GM21360 (cell line): ENCODE measurements around the gene UBE4B.
"Not testable (repeated sequence)": the region's sequence is repeated elsewhere in the genome, so short reads cannot be mapped to it uniquely, and the experiment has no call there.

Experiments used
- ATAC-seq: cut with Tn5 transposase; IDR thresholded peaks from one replicate; pipeline ENCODE4 v1.9.1; 2021; ENCODE audit warnings: mild to moderate bottlenecking, moderate library complexity; ENCODE audit not compliant: unreplicated experiment

UBE4B gene

DNA sequence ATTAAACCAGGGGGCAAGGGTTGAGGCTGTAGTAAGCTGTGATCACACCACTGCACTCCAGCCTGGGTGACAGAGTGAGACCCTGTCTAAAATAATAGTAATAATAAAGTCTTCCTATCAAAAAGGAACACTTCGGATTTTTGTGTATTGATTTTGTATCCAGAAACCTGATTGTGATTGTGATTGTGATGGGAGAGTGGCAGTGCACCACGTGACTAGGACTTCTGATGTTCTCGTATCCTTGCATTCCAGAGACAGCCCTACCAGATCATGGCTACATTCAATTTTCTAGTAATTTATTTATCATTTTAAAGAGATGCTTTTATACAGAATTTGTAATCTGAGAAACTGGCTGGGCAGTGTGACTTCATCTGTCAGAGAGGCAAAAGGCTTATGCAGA lies 175.1 kb downstream of the UBE4B start:
- no peak for ATAC-seq

- no peak for ATAC-seq
Measured at GRCh38 chr1:10208537-10208936, 175.8 kb downstream of the UBE4B start.

DNA sequence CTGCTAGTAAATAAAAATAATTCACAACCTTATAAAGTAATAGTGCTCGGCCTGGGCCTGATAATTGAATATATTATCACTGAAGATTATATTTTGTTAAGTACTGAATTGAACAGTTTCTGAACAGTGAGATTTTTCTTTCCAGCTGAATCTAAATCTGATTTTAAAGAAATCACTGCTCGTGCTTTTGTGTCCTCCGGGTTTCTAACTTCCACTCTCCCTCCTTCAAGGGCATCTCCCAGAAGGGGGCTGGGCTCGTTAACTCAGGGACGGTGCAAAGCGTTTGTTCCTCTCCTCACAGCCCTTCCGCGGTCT lies 176.8 kb downstream of the UBE4B start:
- no peak for ATAC-seq

DNA sequence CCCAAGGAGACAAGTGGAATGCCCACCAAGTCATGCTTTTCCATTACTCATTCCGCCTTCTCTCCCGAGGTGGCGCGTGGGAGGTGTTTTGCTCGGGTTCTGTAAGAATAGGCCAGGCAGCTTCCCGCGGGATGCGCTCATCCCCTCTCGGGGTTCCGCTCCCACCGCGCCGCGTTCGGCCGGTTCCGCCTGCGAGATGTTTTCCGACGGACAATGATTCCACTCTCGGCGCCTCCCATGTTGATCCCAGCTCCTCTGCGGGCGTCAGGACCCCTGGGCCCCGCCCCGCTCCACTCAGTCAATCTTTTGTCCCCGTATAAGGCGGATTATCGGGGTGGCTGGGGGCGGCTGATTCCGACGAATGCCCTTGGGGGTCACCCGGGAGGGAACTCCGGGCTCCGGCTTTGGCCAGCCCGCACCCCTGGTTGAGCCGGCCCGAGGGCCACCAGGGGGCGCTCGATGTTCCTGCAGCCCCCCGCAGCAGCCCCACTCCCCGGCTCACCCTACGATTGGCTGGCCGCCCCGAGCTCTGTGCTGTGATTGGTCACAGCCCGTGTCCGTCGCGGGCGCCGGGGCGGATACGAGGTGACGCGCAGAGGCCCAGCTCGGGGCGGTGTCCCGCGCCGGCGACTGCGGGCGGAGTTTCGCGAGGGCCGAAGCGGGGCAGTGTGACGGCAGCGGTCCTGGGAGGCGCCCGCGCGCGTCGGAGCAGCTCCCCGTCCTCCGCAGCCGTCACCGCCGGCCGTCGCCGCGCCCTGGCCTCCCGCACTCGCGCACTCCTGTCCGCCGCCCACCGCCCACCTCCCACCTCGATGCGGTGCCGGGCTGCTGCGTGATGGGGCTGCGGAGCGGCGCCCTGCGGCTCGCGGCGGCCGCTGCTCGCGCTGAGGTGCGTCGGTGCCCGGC lies 177.4 kb downstream of the UBE4B start, which contains the start of gene KIF1B:
Gene KIF1B (plus strand): TSS at position 666 of the 906 bp plus-strand sequence. CDS start 21,759 bp downstream, outside the sequence.
- ATAC-seq, result peak; percentile 90

- peak; percentile 11 for ATAC-seq
Measured at GRCh38 chr1:10210841-10211804, 178.4 kb downstream of the UBE4B start.

DNA sequence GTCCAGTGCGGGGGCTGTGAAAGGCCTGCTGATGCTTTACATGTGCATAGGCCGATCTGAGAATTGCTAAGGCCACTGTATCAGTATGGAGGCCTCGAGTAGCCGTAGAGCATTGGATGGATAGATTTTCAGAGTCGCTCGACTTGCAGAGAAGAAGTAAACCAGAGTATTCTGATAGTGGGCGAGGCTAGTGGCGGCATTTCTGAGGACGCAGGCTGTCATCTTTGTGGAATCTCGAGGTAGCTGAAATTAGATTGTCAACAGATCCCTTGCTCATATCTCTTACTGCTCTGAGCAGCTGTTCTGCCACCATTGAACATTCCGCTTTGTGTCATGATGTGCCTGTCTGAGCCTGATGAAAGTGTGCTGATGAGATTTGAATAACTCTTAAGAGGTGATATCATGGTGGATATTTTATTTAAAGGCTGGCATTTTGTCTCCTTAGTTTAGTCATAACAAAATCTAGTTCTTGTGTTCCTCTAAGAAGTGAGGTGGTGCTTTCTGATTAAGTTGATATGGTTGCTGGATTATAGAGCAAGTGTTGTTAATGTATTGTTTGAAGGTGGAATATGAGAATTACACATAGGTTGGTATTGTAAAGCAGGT lies 179.2 kb downstream of the UBE4B start:
- no peak for ATAC-seq

DNA sequence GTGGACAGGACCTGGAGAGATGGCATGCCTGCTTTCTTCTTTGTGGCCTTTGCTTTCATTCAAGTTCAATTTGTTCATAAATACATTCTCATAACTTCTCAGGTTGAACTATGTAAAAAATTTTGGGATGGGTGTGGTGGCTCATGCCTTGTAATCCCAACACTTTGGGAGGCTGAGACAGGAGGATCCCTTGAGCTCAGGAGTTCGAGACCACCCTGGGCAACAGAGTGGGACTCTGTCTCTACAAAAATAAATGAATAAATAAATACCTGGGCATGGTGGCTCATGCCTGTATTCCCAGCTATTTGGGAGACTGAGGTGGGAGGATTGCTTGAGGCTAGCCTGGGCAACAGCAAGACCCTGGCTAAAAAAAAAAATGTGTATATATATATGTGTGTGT lies 179.7 kb downstream of the UBE4B start:
- ATAC-seq, result no peak

- no peak for ATAC-seq
Measured at GRCh38 chr1:10213186-10213705, 180.5 kb downstream of the UBE4B start.

GRCh38 chr1:10216090-10216749 lies 183.5 kb downstream of the UBE4B start:
- ATAC-seq, result no peak

GRCh38 chr1:10217748-10218441 lies 185.1 kb downstream of the UBE4B start:
- ATAC-seq, result no peak

GRCh38 chr1:10220200-10220599 lies 187.4 kb downstream of the UBE4B start:
- ATAC-seq, result no peak

- ATAC-seq, result not testable (repeated sequence)
Measured at GRCh38 chr1:10220657-10221056, 187.9 kb downstream of the UBE4B start.

GRCh38 chr1:10225573-10225972 lies 192.8 kb downstream of the UBE4B start:
- ATAC-seq, result no peak

GRCh38 chr1:10228528-10228927 lies 195.8 kb downstream of the UBE4B start:
- ATAC-seq, result no peak

GRCh38 chr1:10229903-10230302 lies 197.1 kb downstream of the UBE4B start:
- ATAC-seq, result no peak
